ENCODE results near the gene PHLDA1.

DNA sequence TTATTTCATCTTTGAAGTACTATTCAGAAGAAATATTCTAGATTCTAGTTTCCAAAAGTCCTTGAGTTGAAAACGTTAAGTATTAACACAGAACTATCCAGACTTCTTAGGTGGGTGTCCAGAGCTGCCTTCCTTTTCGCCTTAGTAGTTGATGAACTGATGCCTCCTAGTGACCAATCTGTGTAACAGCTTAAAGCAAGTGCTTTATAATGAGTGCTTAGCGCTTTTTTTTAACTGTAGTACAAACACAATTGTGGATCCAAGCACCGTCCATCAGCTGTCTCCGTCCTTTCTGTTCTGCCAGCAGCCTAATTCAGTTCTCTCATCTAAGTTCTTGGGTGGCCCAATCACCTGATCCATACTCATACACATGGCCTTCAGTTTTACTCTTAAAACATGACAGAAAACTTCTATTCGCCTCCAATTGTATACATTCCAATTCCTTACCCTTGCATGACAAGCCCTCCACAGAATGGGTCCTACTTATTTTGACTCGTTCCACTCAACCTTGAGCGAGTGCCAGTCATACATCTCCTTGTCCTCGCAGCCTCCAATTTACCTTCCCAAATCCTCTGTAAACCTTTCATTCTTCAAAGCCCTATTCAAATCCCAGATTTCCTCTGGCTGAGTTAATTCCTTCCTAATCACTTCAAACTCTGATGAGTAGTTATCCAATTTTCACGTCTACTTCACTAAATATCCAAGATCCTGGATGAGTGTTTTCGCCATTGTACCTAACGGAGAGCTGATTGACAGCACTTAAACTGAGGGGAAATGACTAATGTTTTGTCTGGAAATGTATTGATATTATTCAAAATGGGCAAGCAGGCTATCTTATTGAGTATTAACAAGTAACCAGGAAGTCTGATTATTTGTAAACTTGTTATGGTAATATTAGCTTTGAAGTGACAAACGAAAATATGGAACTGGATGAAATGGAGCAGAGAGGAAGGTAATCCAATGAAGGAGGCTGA lies 5.8 kb upstream of the PHLDA1 start:
- TF ChIP-seq, protein P1, sequence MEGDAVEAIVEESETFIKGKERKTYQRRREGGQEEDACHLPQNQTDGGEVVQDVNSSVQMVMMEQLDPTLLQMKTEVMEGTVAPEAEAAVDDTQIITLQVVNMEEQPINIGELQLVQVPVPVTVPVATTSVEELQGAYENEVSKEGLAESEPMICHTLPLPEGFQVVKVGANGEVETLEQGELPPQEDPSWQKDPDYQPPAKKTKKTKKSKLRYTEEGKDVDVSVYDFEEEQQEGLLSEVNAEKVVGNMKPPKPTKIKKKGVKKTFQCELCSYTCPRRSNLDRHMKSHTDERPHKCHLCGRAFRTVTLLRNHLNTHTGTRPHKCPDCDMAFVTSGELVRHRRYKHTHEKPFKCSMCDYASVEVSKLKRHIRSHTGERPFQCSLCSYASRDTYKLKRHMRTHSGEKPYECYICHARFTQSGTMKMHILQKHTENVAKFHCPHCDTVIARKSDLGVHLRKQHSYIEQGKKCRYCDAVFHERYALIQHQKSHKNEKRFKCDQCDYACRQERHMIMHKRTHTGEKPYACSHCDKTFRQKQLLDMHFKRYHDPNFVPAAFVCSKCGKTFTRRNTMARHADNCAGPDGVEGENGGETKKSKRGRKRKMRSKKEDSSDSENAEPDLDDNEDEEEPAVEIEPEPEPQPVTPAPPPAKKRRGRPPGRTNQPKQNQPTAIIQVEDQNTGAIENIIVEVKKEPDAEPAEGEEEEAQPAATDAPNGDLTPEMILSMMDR (IDR thresholded peaks at IDR 0.05) = peak; percentile 92
- no peak for TF ChIP-seq GABPA (IDR thresholded peaks at IDR 0.05; ENCODE audit: low read depth)

Data from SK-N-SH (cell line).